Panc1 (cell line): ENCODE measurements around the gene ZNF283. TPM values are rescaled to one million over a fixed set of nuclear protein-coding genes. Genes with fewer than 3 reads are reported as not detected.

Experiments used
- ATAC-seq: fragments of 200-7000 bp; cut with Tn5 transposase; 2 replicates; pipeline ENCODE4 v1.9.1; 2020; ENCODE audit warnings: mild to moderate bottlenecking, moderate library complexity
- BruUV-seq: library from RNA; stranded (reverse); fragments of 400-500 nt; replicated peaks from 2 replicates; lab custom pipeline; 2021; lab: Mats Ljungman, UMichigan
- CTCF ChIA-PET: fragments of 300-600 bp; sonication (Branson Sonifier 250); formaldehyde crosslinking; loops from one replicate; lab custom pipeline; 2022; ENCODE audit warnings: antibody characterized with exemption; lab: Charles Lee
- POLR2A ChIA-PET: fragments of 300-600 bp; sonication (Branson Sonifier 250); formaldehyde crosslinking; loops from one replicate; lab custom pipeline; 2022; ENCODE audit warnings: antibody characterized with exemption; lab: Charles Lee
- DNase-seq: peaks from one replicate; pipeline ENCODE4 v3.0.0-alpha.2; 2010; ENCODE audit warnings: low read depth, low spot score
- H3K27ac ChIP-seq: 2 replicates; pipeline ENCODE4 v1.5.1; 2011; ENCODE audit warnings: mild to moderate bottlenecking, low read length, inconsistent platforms
- H3K27me3 ChIP-seq: fragments of 200-500 bp; sonication (Bioruptor generic); 2 replicates; pipeline ENCODE4 v1.6.0; 2014; ENCODE audit warnings: low read length, inconsistent platforms; ENCODE audit not compliant: control insufficient read depth, insufficient read depth
- H3K36me3 ChIP-seq: fragments of 200-500 bp; sonication (Bioruptor generic); 2 replicates; pipeline ENCODE4 v1.5.1; 2014; ENCODE audit warnings: inconsistent platforms, mild to moderate bottlenecking, low read length, moderate library complexity; ENCODE audit not compliant: control insufficient read depth, insufficient read depth
- H3K4me1 ChIP-seq: 2 replicates; pipeline ENCODE4 v1.5.1; 2011; ENCODE audit warnings: inconsistent platforms, mild to moderate bottlenecking, low read length, moderate library complexity; ENCODE audit not compliant: control insufficient read depth, insufficient read depth
- H3K4me3 ChIP-seq, 2 experiments: 2 replicates each; pipeline ENCODE4 v1.5.1; 2011 to 2012; ENCODE audit warnings: low read depth in 2 of 2, low read length in 2 of 2, mild to moderate bottlenecking in 2 of 2, inconsistent platforms in 1 of 2, moderate library complexity in 1 of 2
- H3K9me3 ChIP-seq: fragments of 200-500 bp; sonication (Bioruptor generic); 2 replicates; pipeline ENCODE4 v1.5.1; 2014; ENCODE audit warnings: low read depth, mild to moderate bottlenecking, inconsistent platforms, low read length, moderate library complexity; ENCODE audit not compliant: control insufficient read depth, insufficient read depth
- POLR2AphosphoS5 ChIP-seq: IDR thresholded peaks from 2 replicates; pipeline ENCODE4 v1.6.1; 2012; ENCODE audit warnings: mild to moderate bottlenecking, low read depth, low read length, moderate library complexity
- SIN3A ChIP-seq: IDR thresholded peaks from 2 replicates; pipeline ENCODE4 v1.6.1; 2012; ENCODE audit warnings: low read depth, mild to moderate bottlenecking, low read length, moderate library complexity, borderline replicate concordance; ENCODE audit not compliant: insufficient read depth
- TCF7L2 ChIP-seq: IDR thresholded peaks from 2 replicates; pipeline ENCODE4 v1.6.1; 2011; ENCODE audit warnings: mild to moderate bottlenecking, low read depth, low read length, inconsistent platforms
- in situ Hi-C: cut with HindIII; loops from 2 replicates; pipeline ENCODE4 v1.10.0; 2016; ENCODE audit warnings: low sequenced_read_pairs, low pct_unique_long_range_greater_than_20kb
- intact Hi-C: fragments of 100-400 bp; cut with micrococcal nuclease; formaldehyde crosslinking; loops from one replicate; pipeline ENCODE4 v1.10.0; 2022; ENCODE audit not compliant: unreplicated experiment
- total RNA-seq: library from RNA; stranded (reverse); gene quantifications from one replicate; pipeline ENCODE4 v1.2.1, GENCODE V29; 2021; ENCODE audit not compliant: unreplicated experiment
- TF ChIP-seq, protein P1 (sequence below), 2 experiments: IDR thresholded peaks; 2 replicates each; pipeline ENCODE4 v1.6.1; 2011 to 2012; ENCODE audit warnings: low read depth in 2 of 2, control low read depth in 1 of 2, low read length in 1 of 2, mild to moderate bottlenecking in 1 of 2, moderate library complexity in 1 of 2; ENCODE audit not compliant: insufficient read depth in 1 of 2
- TF ChIP-seq, protein P2 (sequence below): fragments of 450-650 bp; IDR thresholded peaks from 2 replicates; pipeline ENCODE4 v1.5.1; 2017; ENCODE audit warnings: mild to moderate bottlenecking

Gene ZNF283
- total RNA-seq, 1 experiment from 2014 or later: 6.9 TPM

DNA sequence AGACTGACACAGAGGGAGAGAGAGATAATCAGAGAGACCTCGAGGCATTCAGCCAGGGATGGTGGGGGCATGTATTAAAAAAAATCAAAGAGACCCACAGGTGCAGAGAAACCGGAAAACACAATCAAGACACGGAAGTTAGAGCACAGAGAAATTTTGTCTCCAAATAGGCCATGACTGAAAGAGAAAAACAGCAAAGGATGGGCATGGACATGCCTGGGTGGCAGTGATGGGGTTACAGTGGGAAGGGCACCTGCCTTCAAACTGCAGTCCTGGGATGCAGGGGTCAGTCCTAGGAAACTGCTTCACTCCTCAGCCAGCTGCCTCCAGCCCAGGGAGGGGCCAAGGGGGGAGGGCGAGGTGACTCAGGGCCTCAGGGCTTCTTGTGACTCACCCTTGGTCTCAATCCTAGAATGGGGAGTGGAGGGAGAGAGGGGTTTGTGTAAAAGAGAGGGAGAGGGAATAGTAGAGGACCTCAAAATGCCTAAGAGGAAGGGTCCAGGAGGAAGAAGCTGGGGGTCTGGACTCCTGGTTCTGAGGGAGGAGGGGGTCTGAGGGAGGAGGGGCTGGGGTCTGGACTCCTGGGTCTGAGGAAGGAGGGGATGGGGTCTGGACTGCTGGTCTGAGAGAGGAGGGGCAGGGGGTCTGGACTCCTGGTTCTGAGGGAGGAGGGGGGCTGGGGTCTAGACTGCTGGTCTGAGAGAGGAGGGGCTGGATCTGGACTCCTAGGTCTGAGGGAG is 42.7 kb upstream of the ZNF283 start:
- no TSS peak for BruUV-seq
- Histone ChIP-seq H3K36me3 (no peaks in the 10 kb centered on the region; the same call in 1 of the 2 replicates), H3K4me3 (peak overlapping the region; percentile 11 to 40; a peak in 3 of 4 replicates), H3K4me1 (peaks cover 45% of the 10 kb centered on the region), H3K27me3 (no peaks in the 10 kb centered on the region), H3K9me3 (no peaks in the 10 kb centered on the region), H3K27ac (peak overlapping the region; percentile 98)
- intact Hi-C loops (no loop called here), in situ Hi-C loops (no loop called here)
- ChIA-PET POLR2A (interaction anchor here (0.6 kb wide), 1 partner anchor 61 kb away, joined by 3 read pairs; no protein-coding TSS in a partner anchor), CTCF (interaction anchor here (0.7 to 1.5 kb wide), 2 partner anchors 30 to 39 kb away, joined by 3 to 5 read pairs; partner anchors contain the start of gene SMG9)
- TF ChIP-seq, protein P1, sequence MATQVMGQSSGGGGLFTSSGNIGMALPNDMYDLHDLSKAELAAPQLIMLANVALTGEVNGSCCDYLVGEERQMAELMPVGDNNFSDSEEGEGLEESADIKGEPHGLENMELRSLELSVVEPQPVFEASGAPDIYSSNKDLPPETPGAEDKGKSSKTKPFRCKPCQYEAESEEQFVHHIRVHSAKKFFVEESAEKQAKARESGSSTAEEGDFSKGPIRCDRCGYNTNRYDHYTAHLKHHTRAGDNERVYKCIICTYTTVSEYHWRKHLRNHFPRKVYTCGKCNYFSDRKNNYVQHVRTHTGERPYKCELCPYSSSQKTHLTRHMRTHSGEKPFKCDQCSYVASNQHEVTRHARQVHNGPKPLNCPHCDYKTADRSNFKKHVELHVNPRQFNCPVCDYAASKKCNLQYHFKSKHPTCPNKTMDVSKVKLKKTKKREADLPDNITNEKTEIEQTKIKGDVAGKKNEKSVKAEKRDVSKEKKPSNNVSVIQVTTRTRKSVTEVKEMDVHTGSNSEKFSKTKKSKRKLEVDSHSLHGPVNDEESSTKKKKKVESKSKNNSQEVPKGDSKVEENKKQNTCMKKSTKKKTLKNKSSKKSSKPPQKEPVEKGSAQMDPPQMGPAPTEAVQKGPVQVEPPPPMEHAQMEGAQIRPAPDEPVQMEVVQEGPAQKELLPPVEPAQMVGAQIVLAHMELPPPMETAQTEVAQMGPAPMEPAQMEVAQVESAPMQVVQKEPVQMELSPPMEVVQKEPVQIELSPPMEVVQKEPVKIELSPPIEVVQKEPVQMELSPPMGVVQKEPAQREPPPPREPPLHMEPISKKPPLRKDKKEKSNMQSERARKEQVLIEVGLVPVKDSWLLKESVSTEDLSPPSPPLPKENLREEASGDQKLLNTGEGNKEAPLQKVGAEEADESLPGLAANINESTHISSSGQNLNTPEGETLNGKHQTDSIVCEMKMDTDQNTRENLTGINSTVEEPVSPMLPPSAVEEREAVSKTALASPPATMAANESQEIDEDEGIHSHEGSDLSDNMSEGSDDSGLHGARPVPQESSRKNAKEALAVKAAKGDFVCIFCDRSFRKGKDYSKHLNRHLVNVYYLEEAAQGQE (IDR thresholded peaks at IDR 0.05; ENCODE audit: insufficient read depth in 1 of 2, low read depth in 2 of 2, low read length in 1 of 2): no peak
- TF ChIP-seq SIN3A (no peak), POLR2AphosphoS5 (no peak; the same call in 1 of the 2 replicates)
- DNase-seq (no peak), ATAC-seq (peak; percentile 82)

GRCh38 chr19:43784981-43785808 is 41.9 kb upstream of the ZNF283 start:
- in situ Hi-C loops: no loop called here
- DNase-seq (peak; percentile 80), ATAC-seq (peak; percentile 72)
- CTCF ChIA-PET: interaction anchor here (0.7 to 1.5 kb wide), 2 partner anchors 30 to 40 kb away, joined by 3 to 5 read pairs; partner anchors contain the start of gene SMG9
- TF ChIP-seq, protein P1 (IDR thresholded peaks at IDR 0.05; ENCODE audit: insufficient read depth in 1 of 2, low read depth in 2 of 2, low read length in 1 of 2): no peak; a peak in 1 of 4 replicates
- 0 out of 2 replicates have a peak, but pooled peaks have one; percentile 29 for TF ChIP-seq TCF7L2
- no peak for TF ChIP-seq SIN3A
- TF ChIP-seq, protein P2, sequence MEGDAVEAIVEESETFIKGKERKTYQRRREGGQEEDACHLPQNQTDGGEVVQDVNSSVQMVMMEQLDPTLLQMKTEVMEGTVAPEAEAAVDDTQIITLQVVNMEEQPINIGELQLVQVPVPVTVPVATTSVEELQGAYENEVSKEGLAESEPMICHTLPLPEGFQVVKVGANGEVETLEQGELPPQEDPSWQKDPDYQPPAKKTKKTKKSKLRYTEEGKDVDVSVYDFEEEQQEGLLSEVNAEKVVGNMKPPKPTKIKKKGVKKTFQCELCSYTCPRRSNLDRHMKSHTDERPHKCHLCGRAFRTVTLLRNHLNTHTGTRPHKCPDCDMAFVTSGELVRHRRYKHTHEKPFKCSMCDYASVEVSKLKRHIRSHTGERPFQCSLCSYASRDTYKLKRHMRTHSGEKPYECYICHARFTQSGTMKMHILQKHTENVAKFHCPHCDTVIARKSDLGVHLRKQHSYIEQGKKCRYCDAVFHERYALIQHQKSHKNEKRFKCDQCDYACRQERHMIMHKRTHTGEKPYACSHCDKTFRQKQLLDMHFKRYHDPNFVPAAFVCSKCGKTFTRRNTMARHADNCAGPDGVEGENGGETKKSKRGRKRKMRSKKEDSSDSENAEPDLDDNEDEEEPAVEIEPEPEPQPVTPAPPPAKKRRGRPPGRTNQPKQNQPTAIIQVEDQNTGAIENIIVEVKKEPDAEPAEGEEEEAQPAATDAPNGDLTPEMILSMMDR: peak; percentile 97
- peak; percentile 52; the same call in 1 of the 2 replicates for TF ChIP-seq POLR2AphosphoS5
- Histone ChIP-seq H3K4me1 (peaks cover 39% of the 10 kb centered on the region), H3K27me3 (no peaks in the 10 kb centered on the region), H3K36me3 (no peaks in the 10 kb centered on the region; the same call in 1 of the 2 replicates), H3K9me3 (no peaks in the 10 kb centered on the region), H3K27ac (peak overlapping the region; percentile 98), H3K4me3 (no peak overlapping the region; a peak in 1 of 4 replicates)
- intact Hi-C loops: no loop called here
- BruUV-seq: no TSS peak
- POLR2A ChIA-PET: no interaction called here
